GM21717 (cell line): ENCODE measurements around the gene RILPL1.
"Not testable (repeated sequence)": the region's sequence is repeated elsewhere in the genome, so short reads cannot be mapped to it uniquely, and the experiment has no call there.

Source experiments
- ATAC-seq: cut with Tn5 transposase; IDR thresholded peaks from one replicate; pipeline ENCODE4 v1.9.1; 2021; ENCODE audit warnings: mild to moderate bottlenecking, moderate library complexity; ENCODE audit not compliant: unreplicated experiment

The RILPL1 gene

DNA sequence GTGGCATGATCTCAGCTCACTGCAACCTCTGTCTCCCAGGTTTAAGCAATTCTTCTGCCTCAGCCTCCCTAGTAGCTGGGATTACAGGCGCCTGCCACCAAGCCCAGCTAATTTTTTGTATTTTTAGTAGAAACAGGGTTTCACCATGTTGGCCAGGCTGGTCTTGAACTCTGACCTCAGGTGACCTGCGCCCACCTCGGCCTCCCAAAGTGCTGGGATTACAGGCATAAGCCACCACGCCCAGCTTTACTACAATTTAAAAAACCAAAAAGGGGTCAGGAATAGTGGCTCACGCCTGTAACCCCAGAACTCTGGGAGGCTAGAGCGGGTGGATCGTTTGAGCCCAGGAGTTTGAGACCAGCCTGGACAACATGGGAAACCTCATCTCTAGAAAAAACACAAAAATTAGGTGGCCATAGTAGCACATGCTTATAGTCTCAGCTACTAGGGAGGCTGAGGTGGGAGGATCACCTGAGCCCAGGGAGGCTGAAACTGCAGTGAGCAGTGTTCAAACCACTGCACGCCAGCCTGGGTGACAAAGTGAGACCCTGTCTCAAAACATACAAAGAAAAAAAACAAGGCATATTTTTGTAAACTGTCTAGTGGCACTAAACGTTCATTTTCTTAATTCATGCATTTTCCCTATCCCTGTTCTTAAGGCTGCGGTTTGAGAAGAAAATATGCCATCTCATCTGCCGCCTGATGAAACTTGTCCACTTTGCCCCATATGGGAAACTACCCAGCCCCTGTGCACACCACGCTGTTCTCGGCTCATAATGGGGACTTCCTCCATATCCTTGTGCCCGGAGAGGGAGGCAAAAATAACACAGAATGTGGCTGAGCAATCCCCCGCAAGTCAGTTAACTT, 101.3 kb downstream of the RILPL1 start:
- ATAC-seq: peak; percentile 25

DNA sequence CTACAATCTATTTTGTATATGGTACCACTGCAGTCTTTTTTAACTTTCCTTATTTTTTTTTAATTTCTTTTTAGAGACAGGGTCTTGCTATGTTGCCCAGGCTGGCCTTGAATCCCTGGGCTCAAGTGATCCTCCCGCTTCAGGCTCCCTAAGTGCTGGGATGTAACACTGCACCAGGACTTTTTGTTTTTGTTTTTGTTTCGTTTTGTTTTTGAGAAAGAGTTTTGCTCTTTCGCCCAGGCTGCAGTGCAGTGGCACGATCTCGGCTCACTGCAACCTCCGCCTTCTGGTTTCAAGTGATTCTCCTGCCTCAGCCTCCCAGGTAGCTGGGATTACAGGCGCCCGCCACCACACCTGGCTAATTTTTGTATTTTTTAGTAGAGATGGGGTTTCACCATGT, 104.4 kb downstream of the RILPL1 start:
- ATAC-seq: not testable (repeated sequence)

DNA sequence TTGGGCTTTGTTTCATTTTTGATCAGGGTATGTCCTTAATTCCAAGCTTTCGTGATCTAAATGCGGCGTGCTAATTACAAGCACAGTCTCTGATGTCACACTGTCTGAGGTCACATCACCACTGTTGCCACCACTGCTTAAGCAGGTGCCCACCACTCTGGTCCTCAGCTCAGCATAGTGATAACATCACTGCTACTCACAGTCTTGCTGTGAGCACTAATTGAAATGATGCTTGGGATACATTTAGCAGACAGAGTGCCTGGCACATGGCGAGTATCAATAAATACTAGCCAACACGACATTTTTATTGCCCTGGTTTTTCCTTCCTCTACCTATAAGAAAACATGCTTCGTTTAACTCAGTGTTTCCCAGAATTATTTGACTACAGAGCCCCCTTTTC, 104.9 kb downstream of the RILPL1 start:
- no peak for ATAC-seq

DNA sequence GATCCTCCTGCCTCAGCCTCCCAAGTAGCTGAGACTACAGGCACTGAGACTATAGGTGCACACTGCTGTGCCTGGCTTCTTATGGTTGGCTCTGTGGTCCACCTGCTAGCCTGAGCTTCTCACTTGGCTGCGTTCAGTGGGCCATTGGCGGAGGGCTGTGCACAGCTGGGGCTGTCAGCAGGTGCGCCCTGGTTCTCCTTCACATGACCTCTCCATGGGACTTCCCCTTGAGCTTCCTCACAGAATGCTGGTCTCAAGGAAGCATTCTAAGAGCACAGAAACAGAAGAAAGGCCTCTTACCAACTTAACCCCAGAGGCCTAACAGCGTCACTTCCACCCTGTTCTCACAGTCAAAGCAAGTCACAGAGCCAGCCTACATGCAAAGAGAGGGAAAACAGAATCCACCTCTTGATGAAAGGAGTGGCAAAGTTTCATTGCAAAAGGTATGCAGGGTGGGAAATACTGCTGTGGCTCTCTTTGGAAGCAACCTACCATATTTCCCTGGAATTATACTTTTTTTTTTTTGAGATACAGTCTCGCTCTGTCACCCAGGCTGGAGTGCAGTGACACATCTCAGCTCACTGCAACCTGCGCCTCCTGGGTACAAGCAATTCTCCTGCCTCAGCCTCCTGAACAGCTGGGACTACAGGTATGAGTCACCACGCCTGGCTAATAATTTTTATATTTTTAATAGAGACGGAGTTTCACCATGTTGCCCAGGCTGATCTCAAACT, 106.3 kb downstream of the RILPL1 start:
- peak; percentile 84 for ATAC-seq

DNA sequence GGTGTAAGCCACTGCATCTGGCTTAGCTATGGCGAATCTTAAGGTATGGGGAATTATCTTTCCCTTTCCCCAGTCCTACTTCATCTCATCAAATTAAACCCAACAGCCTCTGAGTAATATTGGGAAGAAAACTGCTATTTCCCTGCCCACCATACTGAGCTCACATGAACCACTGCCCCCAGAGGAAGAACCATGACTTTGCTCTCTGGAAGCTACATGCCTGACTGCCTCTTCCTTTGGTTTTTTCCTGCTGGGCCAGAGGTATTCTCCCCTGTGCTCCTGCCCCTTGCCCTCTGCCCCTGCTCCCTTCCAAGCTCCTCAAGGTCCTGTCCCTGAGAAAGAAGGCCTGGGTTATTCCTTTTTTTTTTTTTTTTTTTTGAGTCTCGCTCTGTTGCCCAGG, 112.2 kb downstream of the RILPL1 start:
- no peak for ATAC-seq
